ENCODE measurements around the gene NDST3. TPM values are rescaled to one million over a fixed set of nuclear protein-coding genes. Genes with fewer than 3 reads are reported as not detected.

NDST3 gene
- total RNA-seq, 2 experiments from 2014 or later = not detected

- Histone ChIP-seq H3K9me2 (ENCODE audit: insufficient read depth, low read length) (no peaks in the 10 kb centered on the region), H4K20me1 (ENCODE audit: insufficient read depth, low read length) (no peaks in the 10 kb centered on the region), H3K79me2 (ENCODE audit: insufficient read depth, low read depth, low read length) (no peaks in the 10 kb centered on the region), H3K9me3 (ENCODE audit: low read length) (no peaks in the 10 kb centered on the region), H2AFZ (ENCODE audit: low read length) (no peak overlapping the region), H3K4me1 (ENCODE audit: insufficient read depth, low read length, poor library complexity, severe bottlenecking) (no peaks in the 10 kb centered on the region), H3K4me3 (ENCODE audit: low read depth, low read length, poor library complexity, severe bottlenecking) (no peak overlapping the region), H3K4me2 (ENCODE audit: low read length) (no peak overlapping the region), H3K36me3 (ENCODE audit: insufficient read depth, low read length) (no peaks in the 10 kb centered on the region), H3K27ac (ENCODE audit: low read depth, low read length, poor library complexity, severe bottlenecking) (no peak overlapping the region)
- no peak for DNase-seq (ENCODE audit: low spot score)
- no TSS peak for BruUV-seq (replicated peaks)
- no peak for TF ChIP-seq CTCF (conservative IDR thresholded peaks at IDR 0.05; ENCODE audit: low read length)
- TF ChIP-seq EZH2phosphoT487 (IDR thresholded peaks at IDR 0.05; ENCODE audit: borderline replicate concordance, low read depth, low read length) = no peak
- ChIA-PET CTCF (ENCODE audit: unreplicated experiment) (no interaction called here), POLR2A (no interaction called here)
- intact Hi-C loops (cut with micrococcal nuclease; ENCODE audit: unreplicated experiment) = no loop called here
Measured at GRCh38 chr4:118112117-118113046, 78.1 kb downstream of the NDST3 start.

GRCh38 chr4:118113220-118113619 is 78.9 kb downstream of the NDST3 start:
- H3K4me1 ChIP-seq (ENCODE audit: insufficient read depth, low read length, poor library complexity, severe bottlenecking) = no peaks in the 10 kb centered on the region
- H3K27ac ChIP-seq (ENCODE audit: low read depth, low read length, poor library complexity, severe bottlenecking) = no peak overlapping the region
- DNase-seq (ENCODE audit: low spot score) = no peak
- TF ChIP-seq EZH2phosphoT487 (IDR thresholded peaks at IDR 0.05; ENCODE audit: borderline replicate concordance, low read depth, low read length) (no peak), CTCF (conservative IDR thresholded peaks at IDR 0.05; ENCODE audit: low read length) (no peak)
- no peak overlapping the region for H3K4me2 ChIP-seq (ENCODE audit: low read length)
- BruUV-seq (replicated peaks) = no TSS peak
- no peaks in the 10 kb centered on the region for H3K9me3 ChIP-seq (ENCODE audit: low read length)
- no peak overlapping the region for H2AFZ ChIP-seq (ENCODE audit: low read length)
- H3K9me2 ChIP-seq (ENCODE audit: insufficient read depth, low read length) = no peaks in the 10 kb centered on the region
- no peaks in the 10 kb centered on the region for H3K79me2 ChIP-seq (ENCODE audit: insufficient read depth, low read depth, low read length)
- H3K4me3 ChIP-seq (ENCODE audit: low read depth, low read length, poor library complexity, severe bottlenecking) = no peak overlapping the region
- ChIA-PET POLR2A (no interaction called here), CTCF (ENCODE audit: unreplicated experiment) (no interaction called here)
- no peaks in the 10 kb centered on the region for H4K20me1 ChIP-seq (ENCODE audit: insufficient read depth, low read length)
- no peaks in the 10 kb centered on the region for H3K36me3 ChIP-seq (ENCODE audit: insufficient read depth, low read length)
- intact Hi-C loops (cut with micrococcal nuclease; ENCODE audit: unreplicated experiment) = no loop called here

GRCh38 chr4:118114720-118115119 is 80.4 kb downstream of the NDST3 start:
- Histone ChIP-seq H3K4me1 (ENCODE audit: insufficient read depth, low read length, poor library complexity, severe bottlenecking) (no peaks in the 10 kb centered on the region), H3K4me3 (ENCODE audit: low read depth, low read length, poor library complexity, severe bottlenecking) (no peak overlapping the region), H3K4me2 (ENCODE audit: low read length) (no peak overlapping the region), H4K20me1 (ENCODE audit: insufficient read depth, low read length) (no peaks in the 10 kb centered on the region), H3K79me2 (ENCODE audit: insufficient read depth, low read depth, low read length) (no peaks in the 10 kb centered on the region), H2AFZ (ENCODE audit: low read length) (no peak overlapping the region), H3K27ac (ENCODE audit: low read depth, low read length, poor library complexity, severe bottlenecking) (no peak overlapping the region), H3K9me2 (ENCODE audit: insufficient read depth, low read length) (no peaks in the 10 kb centered on the region), H3K9me3 (ENCODE audit: low read length) (no peaks in the 10 kb centered on the region), H3K36me3 (ENCODE audit: insufficient read depth, low read length) (no peaks in the 10 kb centered on the region)
- POLR2A ChIA-PET = no interaction called here
- CTCF ChIA-PET (ENCODE audit: unreplicated experiment) = no interaction called here
- BruUV-seq (replicated peaks) = no TSS peak
- DNase-seq (ENCODE audit: low spot score) = no peak
- intact Hi-C loops (cut with micrococcal nuclease; ENCODE audit: unreplicated experiment) = no loop called here
- TF ChIP-seq CTCF (conservative IDR thresholded peaks at IDR 0.05; ENCODE audit: low read length) = no peak
- TF ChIP-seq EZH2phosphoT487 (IDR thresholded peaks at IDR 0.05; ENCODE audit: borderline replicate concordance, low read depth, low read length) = no peak

Measured in OCI-LY7 (cell line).